OCI-LY7 (cell line): ENCODE data around the gene CDKN2A. TPM values are rescaled to one million over a fixed set of nuclear protein-coding genes. Genes with fewer than 3 reads are reported as not detected.

Experiments
- BruUV-seq: library from RNA; stranded (reverse); fragments of 400-500 nt; replicated peaks from 2 replicates; lab custom pipeline; 2021; lab: Mats Ljungman, UMichigan
- CTCF ChIA-PET: fragments of 300-600 bp; sonication (Branson Sonifier 250); formaldehyde crosslinking; loops from one replicate; lab custom pipeline; 2022; ENCODE audit warnings: antibody characterized with exemption; ENCODE audit not compliant: unreplicated experiment; lab: Charles Lee
- POLR2A ChIA-PET: fragments of 300-600 bp; sonication (Branson Sonifier 250); formaldehyde crosslinking; loops from one replicate; lab custom pipeline; 2022; ENCODE audit warnings: antibody characterized with exemption; lab: Charles Lee
- DNase-seq: peaks from one replicate; pipeline ENCODE4 v3.0.0-alpha.2; 2015; ENCODE audit warnings: low spot score
- H2AFZ ChIP-seq: fragments of 200-600 bp; sonication (generic), shearing (Covaris generic); 2 replicates; pipeline ENCODE4 v1.6.1; 2014; ENCODE audit warnings: mild to moderate bottlenecking, antibody characterized with exemption, low read length, moderate library complexity
- H3K27ac ChIP-seq: fragments of 200-600 bp; sonication (generic); 2 replicates; pipeline ENCODE4 v1.5.1; 2014; ENCODE audit warnings: mixed run types, low read depth, mild to moderate bottlenecking, moderate library complexity, low read length, inconsistent platforms; ENCODE audit not compliant: poor library complexity, severe bottlenecking
- H3K36me3 ChIP-seq: fragments of 200-600 bp; sonication (generic); 2 replicates; pipeline ENCODE4 v1.6.1; 2014; ENCODE audit warnings: mild to moderate bottlenecking, antibody characterized with exemption, low read length, moderate library complexity, mixed read lengths; ENCODE audit not compliant: insufficient read depth
- H3K4me1 ChIP-seq: fragments of 200-600 bp; sonication (generic); 2 replicates; pipeline ENCODE4 v1.5.1; 2014; ENCODE audit warnings: mild to moderate bottlenecking, low read length; ENCODE audit not compliant: insufficient read depth, poor library complexity, severe bottlenecking
- H3K4me2 ChIP-seq: fragments of 200-600 bp; sonication (generic); 2 replicates; pipeline ENCODE4 v1.6.1; 2014; ENCODE audit warnings: mild to moderate bottlenecking, low read length
- H3K4me3 ChIP-seq: fragments of 200-600 bp; sonication (generic); 2 replicates; pipeline ENCODE4 v1.5.1; 2014; ENCODE audit warnings: mild to moderate bottlenecking, low read depth, low read length; ENCODE audit not compliant: poor library complexity, severe bottlenecking
- H3K79me2 ChIP-seq: fragments of 200-600 bp; sonication (generic); 2 replicates; pipeline ENCODE4 v1.6.1; 2016; ENCODE audit warnings: low read depth, mild to moderate bottlenecking, low read length, moderate library complexity, mixed read lengths; ENCODE audit not compliant: insufficient read depth
- H3K9me2 ChIP-seq: fragments of 200-600 bp; sonication (generic); 2 replicates; pipeline ENCODE4 v1.6.1; 2016; ENCODE audit warnings: mild to moderate bottlenecking, low read length, mixed read lengths; ENCODE audit not compliant: insufficient read depth
- H3K9me3 ChIP-seq: fragments of 200-600 bp; sonication (generic); 2 replicates; pipeline ENCODE4 v1.6.1; 2014; ENCODE audit warnings: mild to moderate bottlenecking, mixed run types, low read length, mixed read lengths
- H4K20me1 ChIP-seq: fragments of 200-600 bp; sonication (generic); 2 replicates; pipeline ENCODE4 v1.6.1; 2014; ENCODE audit warnings: mild to moderate bottlenecking, antibody characterized with exemption, low read length, moderate library complexity, mixed read lengths; ENCODE audit not compliant: insufficient read depth
- EZH2phosphoT487 ChIP-seq: fragments of 200-600 bp; sonication (generic); IDR thresholded peaks from 2 replicates; pipeline ENCODE4 v1.6.1; 2018; ENCODE audit warnings: low read depth, borderline replicate concordance, mild to moderate bottlenecking, mixed run types, antibody characterized with exemption, low read length, moderate library complexity, mixed read lengths
- intact Hi-C: fragments of 100-400 bp; cut with micrococcal nuclease; formaldehyde crosslinking; loops from one replicate; pipeline ENCODE4 v1.10.0; 2022; ENCODE audit not compliant: unreplicated experiment
- total RNA-seq, 2 experiments: library from RNA; depleted of rRNA in 1 of 2; stranded (reverse); fragments of >200 nt in 1 of 2; shearing (Covaris generic) in 1 of 2; gene quantifications; 2 replicates each; pipeline ENCODE4 v1.2.3, GENCODE V29; 2014 to 2022
- TF ChIP-seq, protein P1 (sequence below): fragments of 200-600 bp; sonication (generic); conservative IDR thresholded peaks from 2 replicates; pipeline ENCODE4 v1.5.1; 2014; ENCODE audit warnings: mild to moderate bottlenecking, antibody characterized with exemption, low read length, moderate library complexity, mixed read lengths

CDKN2A gene
- total RNA-seq, 2 experiments from 2014 or later = 145 to 216 TPM

DNA sequence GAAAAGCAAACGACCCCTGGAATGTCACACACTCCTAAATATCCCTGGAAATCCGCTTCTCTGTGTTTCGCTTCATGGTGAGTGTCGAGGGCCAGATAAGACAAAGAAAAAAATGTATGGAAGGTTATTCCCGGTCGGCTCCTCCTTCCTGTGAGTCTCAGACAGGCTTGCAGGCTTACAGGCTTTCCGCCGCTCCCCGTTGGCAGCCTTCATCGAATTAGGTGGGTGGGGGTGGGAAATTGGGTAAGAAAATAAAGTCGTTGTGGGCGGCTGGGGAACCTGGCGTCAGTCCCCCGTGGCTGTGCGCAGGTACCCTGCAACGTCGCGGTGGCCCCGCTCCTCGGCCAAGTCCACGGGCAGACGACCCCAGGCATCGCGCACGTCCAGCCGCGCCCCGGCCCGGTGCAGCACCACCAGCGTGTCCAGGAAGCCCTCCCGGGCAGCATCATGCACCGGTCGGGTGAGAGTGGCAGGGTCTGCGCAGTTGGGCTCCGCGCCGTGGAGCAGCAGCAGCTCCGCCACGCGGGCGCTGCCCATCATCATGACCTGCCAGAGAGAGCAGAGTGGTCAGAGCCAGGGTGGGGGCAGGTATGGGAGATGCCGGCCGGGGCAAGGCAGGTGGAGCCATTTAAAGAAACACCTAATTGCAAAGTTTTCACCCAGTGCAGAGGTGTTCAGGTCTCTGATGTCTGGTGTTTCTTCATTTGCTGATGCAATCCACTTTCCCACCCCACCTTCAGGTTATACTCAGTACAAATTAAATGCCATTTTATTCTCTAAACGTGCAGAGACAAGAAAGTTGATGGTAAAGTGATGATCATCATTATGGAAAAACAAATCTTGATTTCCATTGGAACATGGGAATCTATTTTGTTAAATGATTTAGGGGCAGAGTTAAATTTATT is 11.8 kb upstream of the CDKN2A start:
- H3K4me3 ChIP-seq = peak overlapping the region; percentile 50
- H4K20me1 ChIP-seq = peaks cover 24% of the 10 kb centered on the region; the same call in 1 of the 2 replicates
- POLR2A ChIA-PET = interaction anchor here (0.8 to 3.7 kb wide), 6 partner anchors 8 to 102 kb away, joined by 3 to 34 read pairs (median 6); partner anchors contain the start of genes CDKN2A and CDKN2B-AS1
- H2AFZ ChIP-seq = no peak overlapping the region
- H3K27ac ChIP-seq = no peak overlapping the region
- H3K9me2 ChIP-seq = no peaks in the 10 kb centered on the region
- peak overlapping the region; percentile 67 for H3K4me2 ChIP-seq
- H3K36me3 ChIP-seq = peaks cover 2% of the 10 kb centered on the region; the same call in 1 of the 2 replicates
- CTCF ChIA-PET = no interaction called here
- no TSS peak for BruUV-seq
- intact Hi-C loops = no loop called here
- TF ChIP-seq EZH2phosphoT487 = no peak
- TF ChIP-seq, protein P1, sequence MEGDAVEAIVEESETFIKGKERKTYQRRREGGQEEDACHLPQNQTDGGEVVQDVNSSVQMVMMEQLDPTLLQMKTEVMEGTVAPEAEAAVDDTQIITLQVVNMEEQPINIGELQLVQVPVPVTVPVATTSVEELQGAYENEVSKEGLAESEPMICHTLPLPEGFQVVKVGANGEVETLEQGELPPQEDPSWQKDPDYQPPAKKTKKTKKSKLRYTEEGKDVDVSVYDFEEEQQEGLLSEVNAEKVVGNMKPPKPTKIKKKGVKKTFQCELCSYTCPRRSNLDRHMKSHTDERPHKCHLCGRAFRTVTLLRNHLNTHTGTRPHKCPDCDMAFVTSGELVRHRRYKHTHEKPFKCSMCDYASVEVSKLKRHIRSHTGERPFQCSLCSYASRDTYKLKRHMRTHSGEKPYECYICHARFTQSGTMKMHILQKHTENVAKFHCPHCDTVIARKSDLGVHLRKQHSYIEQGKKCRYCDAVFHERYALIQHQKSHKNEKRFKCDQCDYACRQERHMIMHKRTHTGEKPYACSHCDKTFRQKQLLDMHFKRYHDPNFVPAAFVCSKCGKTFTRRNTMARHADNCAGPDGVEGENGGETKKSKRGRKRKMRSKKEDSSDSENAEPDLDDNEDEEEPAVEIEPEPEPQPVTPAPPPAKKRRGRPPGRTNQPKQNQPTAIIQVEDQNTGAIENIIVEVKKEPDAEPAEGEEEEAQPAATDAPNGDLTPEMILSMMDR = no peak
- H3K4me1 ChIP-seq = peaks cover 57% of the 10 kb centered on the region
- H3K9me3 ChIP-seq = no peaks in the 10 kb centered on the region
- H3K79me2 ChIP-seq = peaks cover 68% of the 10 kb centered on the region
- peak; percentile 28 for DNase-seq

DNA sequence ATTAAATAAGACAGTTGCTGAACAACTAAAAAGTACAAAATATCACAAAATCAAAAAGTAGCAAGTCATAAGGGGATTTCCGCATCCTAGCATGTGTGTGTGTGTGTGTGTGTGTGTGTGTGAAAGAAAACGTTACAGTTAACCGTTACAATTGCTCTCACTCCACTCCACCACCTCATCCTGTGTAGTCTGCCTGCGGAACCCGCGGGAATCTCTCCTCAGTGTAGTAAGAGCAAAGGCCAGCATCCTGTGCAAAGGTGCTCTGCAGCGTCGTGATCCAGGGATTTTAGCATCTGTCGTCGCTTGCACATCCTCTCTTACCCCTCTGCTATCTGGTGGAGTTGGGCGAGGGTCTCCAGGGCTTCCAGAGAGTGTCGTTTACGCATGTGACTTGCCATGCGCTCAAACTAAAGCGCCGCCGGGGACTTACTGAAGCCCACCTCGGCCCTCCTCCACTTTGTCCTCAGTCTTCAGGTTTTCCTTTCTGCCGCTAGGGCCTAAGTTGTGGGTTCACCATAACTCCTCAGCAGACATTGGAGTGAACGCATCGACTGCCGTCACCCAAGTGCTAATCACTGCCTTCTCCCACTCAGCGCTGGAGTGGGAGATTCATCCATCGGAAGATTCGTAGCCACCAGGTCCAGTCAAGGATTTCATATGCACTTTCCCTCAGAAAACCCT is 11.0 kb upstream of the CDKN2A start:
- POLR2A ChIA-PET = no interaction called here
- no TSS peak for BruUV-seq
- CTCF ChIA-PET = no interaction called here
- no peaks in the 10 kb centered on the region for H3K9me2 ChIP-seq
- TF ChIP-seq, protein P1 = peak; percentile 29; the same call in 1 of the 2 replicates
- no peak for TF ChIP-seq EZH2phosphoT487
- no peaks in the 10 kb centered on the region for H3K9me3 ChIP-seq
- peaks cover 68% of the 10 kb centered on the region for H3K79me2 ChIP-seq
- DNase-seq = peak; percentile 47
- H3K4me1 ChIP-seq = peaks cover 57% of the 10 kb centered on the region
- intact Hi-C loops = no loop called here
- peak overlapping the region; percentile 67 for H3K4me2 ChIP-seq
- H4K20me1 ChIP-seq = peaks cover 24% of the 10 kb centered on the region; the same call in 1 of the 2 replicates
- no peak overlapping the region for H2AFZ ChIP-seq
- H3K36me3 ChIP-seq = no peaks in the 10 kb centered on the region
- peak overlapping the region; percentile 50 for H3K4me3 ChIP-seq
- H3K27ac ChIP-seq = no peak overlapping the region
